Right renal pelvis (tissue), 4 donors: ENCODE data around the gene SVIL. TPM values are rescaled to one million over a fixed set of nuclear protein-coding genes. Genes with fewer than 3 reads are reported as not detected.

Experiments used
- DNase-seq, 4 donors: peaks; one replicate each; pipeline ENCODE4 v3.0.0-alpha.2; 2013; ENCODE audit warnings: low read depth in 4 of 4, low spot score in 3 of 4, missing footprints in 1 of 4
- polyA plus RNA-seq, 4 donors: library from polyadenylated mRNA; unstranded; fragments of 120-200 nt; gene quantifications; one replicate each; pipeline ENCODE4 v1.2.1, GENCODE V29; 2013; ENCODE audit not compliant: insufficient read length in 4 of 4

The SVIL gene, protein sequence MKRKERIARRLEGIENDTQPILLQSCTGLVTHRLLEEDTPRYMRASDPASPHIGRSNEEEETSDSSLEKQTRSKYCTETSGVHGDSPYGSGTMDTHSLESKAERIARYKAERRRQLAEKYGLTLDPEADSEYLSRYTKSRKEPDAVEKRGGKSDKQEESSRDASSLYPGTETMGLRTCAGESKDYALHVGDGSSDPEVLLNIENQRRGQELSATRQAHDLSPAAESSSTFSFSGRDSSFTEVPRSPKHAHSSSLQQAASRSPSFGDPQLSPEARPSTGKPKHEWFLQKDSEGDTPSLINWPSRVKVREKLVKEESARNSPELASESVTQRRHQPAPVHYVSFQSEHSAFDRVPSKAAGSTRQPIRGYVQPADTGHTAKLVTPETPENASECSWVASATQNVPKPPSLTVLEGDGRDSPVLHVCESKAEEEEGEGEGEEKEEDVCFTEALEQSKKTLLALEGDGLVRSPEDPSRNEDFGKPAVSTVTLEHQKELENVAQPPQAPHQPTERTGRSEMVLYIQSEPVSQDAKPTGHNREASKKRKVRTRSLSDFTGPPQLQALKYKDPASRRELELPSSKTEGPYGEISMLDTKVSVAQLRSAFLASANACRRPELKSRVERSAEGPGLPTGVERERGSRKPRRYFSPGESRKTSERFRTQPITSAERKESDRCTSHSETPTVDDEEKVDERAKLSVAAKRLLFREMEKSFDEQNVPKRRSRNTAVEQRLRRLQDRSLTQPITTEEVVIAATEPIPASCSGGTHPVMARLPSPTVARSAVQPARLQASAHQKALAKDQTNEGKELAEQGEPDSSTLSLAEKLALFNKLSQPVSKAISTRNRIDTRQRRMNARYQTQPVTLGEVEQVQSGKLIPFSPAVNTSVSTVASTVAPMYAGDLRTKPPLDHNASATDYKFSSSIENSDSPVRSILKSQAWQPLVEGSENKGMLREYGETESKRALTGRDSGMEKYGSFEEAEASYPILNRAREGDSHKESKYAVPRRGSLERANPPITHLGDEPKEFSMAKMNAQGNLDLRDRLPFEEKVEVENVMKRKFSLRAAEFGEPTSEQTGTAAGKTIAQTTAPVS (N-terminal part only)
- 10 to 100 TPM; 38.0 to 44.7 (median 42.2) TPM for polyA plus RNA-seq

DNA sequence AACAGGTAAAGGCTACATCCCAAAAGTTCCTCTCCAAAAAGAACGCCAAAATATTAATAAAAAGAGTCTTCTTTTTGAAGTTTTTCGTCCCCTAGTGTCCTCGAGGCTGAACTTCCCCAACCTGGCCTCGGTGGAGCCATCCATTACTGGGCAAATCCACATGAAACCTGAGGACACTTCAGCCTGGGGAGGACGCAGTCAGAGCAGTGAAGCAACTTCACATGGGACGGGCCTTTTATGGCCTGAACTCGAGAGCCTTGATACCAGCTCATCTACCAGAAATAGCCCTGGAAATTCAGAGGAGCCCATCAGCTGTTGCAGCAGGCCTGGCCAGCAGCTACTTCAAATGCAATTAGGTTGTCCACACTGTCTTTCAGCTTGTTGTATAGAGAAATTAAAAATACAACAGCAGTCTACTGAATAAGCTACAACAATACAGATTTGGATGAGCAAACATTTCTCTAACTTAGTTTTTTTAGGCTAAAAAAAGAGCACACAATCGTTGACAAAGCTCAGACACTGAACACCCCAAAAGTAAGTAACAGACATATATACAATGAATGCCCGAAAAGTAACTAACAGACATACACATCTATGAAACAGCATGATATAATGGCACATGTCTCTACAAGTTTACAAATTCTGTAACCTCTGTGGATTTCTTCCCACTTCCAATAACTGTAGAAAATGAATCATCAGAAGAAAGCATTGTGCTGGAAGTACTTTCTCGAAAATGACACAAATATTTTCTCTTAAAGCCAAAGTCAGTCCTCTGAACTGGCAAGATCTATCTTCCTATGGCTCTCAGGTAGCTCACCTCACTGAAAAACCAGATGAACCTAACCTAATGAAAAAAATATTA lies at the start of gene SVIL:
SVIL (minus strand) TSS at position 208 of the 862 bp plus-strand sequence. CDS start 79,913 bp downstream, outside the sequence.
- peak in 1 of 4 donors; percentile 49 for DNase-seq

DNA sequence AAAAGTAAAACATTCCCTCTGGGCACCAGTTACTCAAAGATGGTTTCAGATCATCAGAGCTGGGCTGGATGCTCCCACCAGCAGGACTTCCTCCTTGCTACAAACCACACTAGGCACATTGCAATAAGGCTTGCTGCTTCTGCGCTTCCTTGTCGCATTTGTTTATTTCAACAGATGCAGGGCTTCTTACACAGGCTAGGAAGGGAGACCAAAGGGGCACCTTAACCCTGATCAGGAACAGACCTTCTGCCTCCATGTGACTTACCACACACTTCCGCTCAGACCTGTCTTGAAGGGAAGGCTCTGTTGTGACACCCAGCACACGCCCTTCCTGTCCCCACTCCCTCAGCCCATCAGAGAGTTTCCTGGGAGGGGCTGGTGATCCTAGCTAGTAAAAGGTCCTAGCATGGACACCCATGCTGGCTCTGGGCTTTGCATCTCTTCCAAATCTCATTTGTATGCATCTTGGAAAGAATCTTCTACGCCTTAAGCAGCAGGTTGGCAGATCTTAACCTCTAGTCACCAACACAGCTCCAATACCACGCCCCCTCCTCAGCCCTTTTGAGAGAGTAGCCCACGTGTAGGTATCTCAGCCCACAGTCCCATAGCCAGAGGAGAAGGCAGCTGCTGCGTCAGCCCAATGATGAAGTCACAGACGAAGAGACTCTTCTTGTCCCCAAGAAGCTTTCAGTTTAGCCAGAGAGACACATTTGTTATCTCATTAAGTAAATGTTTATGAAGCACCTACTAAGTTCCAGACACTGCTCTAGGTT lies 47.1 kb upstream of the SVIL start:
- no peak for DNase-seq

DNA sequence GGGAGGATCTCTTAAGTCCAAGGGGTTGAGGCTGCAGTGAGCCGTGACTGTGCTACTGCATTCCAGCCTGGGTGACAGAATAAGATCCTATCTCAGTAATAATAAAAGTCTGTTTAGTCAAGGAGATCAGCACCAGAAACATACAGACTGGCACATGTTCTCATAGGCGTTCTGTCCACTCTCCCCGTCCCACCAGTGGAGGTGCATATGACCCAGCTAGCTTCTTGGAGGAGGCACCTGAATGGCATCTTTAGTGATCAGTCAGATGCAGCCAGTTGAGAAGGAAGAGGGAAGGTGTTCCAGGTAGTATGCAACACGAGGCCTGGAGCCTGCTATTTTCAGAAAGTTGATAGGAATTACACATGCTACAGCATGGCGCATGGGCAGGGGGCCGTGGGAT lies 45.3 kb upstream of the SVIL start:
- DNase-seq, result no peak

DNA sequence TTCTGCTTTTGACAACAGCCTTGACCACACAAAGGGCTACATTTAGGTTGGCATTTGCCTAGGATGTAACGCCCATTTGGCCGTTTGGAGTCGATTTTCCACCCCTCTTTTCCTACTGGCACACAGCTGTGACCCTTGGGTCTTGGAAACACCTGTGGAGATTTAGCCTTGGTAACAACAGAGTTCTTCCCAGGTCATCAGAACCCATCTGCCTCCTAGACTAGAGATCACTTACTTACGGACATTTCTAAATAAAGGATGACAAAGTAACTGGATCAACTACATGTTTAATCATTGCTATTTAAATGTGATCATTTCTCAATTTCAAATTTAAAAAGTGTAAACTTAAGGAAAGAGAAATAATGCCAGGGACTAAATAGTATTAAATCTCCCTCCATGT lies 42.0 kb upstream of the SVIL start:
- DNase-seq, result no peak

DNA sequence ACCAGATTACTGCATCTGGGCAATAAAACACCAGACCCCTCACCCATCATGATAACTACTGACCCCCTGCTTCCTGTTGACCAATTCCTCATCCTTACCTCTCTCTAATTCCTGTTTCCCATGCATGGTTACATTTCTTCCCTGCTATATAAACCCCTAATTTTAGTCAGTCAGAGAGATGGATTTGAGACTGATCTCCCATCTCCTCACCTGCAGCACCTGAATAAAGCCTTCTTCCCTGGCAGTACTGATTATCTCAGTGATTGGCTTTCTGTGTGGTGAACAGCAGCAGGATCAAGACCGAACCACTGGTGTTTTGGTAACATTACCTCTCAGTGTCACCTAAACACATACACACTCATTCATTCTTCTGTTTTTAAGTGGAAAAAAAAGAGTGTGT lies 41.2 kb upstream of the SVIL start:
- no peak for DNase-seq

DNA sequence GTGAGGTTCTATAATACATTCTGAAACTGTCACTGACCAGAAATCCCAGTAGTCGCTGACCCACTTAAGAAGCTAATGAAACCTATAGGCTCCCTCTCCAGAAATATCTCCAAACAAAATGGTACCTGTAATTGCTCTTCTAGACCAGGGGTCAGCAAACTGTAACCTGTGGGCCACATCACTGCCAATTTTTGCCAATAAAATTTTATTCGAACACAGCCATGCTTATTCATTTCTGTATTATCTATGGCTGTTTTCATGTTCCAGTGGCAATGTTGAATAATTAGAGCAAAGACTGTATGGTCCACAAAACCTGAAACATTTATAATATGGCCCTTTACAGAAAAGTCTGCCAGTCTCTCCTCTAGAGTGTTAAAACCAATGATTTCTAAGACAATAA lies 37.2 kb upstream of the SVIL start:
- no peak for DNase-seq

DNA sequence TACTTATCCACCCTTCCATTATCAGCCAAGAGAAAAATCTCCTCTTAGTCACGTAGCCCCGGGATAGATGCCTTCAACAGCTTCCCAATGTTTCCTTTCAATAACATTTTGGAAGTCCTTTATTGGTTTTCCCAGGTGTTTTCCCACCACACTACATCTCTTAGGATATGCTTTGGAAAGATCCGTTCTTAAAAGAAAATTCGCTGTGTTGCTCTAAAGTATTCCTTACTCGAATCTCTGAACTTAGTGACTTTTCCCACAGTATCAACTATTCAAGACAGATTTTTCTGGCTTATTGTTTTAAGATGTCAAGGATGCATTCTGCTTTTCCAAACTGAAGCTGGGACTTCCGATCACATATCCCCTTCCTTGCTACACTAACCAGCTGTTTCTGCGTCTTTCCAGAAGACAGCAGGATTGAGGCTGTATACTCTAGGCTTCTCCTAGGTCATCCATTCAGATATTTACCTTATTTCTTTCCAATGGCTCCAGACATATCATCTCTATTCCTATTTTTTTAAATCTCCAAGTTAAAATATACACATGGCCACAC lies 36.5 kb upstream of the SVIL start:
- no peak for DNase-seq

DNA sequence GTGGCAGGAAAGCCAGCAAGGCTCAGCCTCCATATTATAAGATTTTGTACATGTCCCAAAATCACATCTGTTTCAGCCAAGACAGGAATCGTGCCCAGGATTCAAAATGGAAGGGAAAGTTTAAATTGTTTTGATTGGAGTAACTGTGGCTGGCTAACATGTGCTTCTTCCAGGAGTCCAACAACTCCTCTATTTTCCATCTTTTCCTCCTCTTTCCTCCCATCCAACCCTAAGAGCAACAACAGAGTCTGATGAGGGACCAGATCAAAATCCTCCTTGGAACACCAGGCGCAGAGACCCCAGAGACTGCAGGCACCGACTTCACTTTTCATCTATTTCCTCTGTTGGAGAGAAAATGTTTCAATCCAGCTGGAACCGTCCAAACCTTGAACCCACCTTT lies 36.0 kb upstream of the SVIL start:
- DNase-seq, result no peak

DNA sequence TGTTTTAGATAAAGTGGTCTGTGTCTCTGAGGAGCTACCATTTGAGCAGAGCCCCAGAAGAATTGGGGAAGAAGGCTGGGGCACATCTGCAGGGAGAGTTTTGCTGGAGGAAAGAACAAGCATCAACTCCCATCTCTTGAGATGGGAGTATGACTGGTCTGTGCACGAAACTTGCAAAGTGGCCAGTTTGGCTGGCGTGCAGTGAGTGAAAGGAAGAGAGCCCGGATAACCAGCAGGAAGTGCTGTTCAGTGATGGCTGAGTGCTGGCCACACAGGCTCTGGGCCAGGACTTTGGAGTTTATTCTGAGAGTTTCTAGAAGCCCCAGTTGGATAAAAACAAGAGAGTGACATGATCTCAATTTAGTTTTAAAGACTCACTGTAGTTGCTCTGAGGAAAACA lies 34.4 kb upstream of the SVIL start:
- no peak for DNase-seq

DNA sequence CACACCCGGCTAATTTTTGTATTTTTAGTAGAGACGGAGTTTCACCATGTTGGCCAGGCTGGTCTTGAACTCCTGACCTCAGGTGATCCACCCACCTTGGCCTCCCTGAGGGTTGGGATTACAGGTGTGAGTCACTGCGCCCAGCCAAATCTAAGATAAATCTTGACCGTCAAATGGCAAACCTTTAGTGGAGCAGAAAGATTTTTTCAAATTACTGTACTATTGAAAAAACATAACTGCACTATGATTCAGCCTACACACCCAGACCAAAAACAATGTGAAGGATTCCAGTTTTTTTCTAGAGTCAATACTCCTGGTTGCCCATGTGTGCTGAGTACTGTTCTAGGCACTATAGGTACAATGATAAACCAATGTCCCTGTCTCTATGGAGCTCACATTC lies 33.9 kb upstream of the SVIL start:
- no peak for DNase-seq

DNA sequence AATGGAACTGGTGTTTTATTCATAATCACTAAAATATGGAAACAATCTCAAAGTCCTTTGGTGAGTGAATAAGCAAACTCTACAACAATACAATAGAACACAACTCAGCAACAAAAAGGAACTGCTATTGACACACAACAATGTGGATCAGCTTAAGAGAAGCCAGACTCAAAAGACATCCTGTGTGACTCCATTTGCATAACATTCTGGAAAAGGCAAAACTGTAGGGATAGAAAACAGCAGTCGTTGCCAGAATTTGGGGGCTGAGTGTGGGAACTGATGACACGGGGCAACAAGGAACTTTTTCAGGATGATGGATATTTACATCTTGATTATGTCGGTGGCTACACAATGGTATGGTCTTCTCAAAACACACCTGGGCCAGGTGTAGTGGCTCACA lies 32.4 kb upstream of the SVIL start:
- no peak for DNase-seq

DNA sequence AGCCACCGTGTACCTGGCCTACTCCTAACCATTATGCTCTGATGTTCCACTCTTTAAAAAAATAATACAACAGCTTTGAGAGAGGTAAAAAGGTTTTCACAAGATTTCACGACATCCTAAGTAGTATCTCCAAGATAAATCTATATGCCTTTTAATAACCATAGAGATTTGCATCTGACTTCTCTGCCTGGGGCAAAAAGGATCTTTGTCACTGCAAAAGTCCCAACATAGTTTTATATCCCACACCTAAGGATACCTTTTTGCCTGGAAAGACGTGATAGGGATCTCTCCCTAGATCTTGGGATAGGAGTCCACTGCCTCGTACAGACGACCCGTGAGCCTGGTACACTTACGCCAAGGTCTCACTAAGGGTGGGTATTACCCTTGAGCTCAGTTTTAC lies 31.4 kb upstream of the SVIL start:
- DNase-seq, result no peak

DNA sequence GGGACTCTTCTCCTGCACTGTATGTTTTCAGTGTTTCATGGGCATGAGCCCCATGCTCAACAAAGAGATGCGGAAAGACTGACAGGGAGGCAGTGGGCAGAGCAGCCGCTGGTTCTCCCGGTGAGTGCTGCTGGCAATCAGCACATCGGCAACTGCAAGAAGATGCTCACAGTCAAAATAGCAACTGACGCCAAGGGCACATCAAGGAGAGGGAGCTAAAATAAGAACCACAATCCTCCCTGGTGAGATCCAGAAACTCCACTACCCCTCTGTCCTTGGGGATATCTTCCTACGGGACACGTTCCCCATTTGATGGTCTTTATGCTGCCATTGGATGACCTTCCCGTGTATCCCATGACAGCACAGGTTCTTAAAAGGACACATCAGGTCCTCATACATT lies 28.9 kb upstream of the SVIL start:
- no peak for DNase-seq

DNA sequence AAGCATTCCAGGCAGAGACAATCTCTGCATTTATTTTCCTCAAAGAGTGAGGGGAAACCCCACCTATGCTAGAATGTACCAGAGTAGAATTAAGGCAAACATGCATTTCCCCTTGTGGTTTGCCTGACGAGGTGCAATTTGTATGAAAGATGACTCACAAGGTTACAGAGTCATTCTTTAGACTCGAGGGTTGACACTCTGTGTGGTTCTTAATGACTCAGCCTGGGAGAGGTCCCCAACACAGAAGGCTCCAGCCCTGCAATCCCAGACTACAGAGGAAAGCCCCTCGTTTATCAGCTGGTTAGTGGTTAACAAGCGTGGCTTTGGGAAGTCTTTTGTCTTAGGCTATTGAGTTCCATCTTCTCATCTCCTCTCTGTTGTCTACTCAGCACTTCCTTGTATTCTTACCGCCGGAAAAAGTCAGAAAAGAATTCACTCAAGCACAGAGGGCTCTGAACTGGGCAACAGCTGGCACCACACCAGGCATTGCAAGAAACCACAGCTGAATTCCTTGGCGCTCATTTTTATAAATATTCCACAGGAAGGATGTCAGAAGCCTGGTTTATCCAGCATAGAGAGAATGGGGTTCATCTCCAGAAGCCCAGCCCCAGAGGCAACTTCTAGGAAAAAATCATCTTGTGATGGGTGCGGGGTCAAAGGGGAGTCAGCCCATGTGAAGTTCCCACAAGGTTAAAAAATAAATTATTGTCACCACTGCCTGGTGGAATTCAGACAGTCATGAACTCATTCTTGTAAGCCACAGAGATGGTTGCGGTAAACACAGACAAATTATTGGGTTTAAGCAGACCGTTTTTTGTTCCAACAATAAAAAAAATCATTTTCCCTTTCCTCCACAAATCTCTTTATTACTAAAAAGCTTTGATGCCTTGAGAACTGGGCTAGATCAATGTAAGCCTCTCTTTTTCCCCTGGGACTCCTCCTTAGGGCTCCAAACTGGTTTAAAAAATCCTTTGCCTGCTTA lies 24.5 kb upstream of the SVIL start:
- DNase-seq, result no peak

DNA sequence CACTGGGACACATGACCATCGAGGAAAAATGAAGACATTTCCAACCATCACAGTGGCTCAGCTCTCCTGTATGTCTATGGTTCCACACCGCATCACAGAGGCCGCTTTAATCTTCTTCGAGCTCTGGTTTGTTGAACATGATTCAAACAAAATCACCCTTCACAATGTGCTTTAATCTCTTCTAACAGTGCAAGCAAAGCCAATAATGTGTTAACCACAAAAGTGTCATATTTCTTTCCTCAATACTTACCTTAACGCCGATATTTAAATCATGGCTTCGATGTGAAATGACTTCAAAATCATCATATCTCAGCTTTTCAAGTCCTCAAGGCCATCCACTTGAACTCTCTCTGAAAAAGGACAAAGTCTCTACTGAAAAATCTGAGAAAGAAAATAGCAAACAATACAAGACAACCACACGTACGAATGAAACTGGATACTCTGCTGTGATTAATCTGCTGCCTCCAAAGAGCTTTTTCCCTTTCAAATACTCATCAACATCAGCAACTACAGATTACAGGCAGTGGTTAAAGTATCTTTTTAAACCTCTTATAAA lies 23.0 kb upstream of the SVIL start:
- no peak for DNase-seq

DNA sequence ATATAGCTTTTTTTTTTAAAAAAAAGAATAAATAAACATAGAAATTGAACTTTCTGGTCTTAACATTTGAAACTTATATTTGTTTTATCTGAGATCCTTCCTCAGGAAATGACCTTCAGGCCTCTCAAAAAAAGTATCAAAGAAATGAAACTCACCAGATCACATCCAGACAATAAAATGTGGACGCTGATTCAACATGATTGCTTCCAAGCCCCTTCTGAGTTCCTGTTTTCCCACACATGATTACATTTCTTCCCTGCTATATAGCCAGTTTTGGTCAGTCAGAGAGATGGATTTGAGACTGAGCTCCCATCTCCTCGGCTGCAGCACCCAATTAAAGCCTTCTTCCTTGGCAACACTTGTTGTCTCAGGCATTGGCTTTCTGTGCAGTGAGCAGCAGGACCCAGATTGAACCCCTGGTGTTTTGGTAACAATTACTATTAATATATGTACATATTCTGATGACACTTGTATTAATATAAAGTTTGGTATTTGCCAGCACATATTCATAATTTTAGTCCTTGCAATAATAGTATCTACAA lies 21.8 kb upstream of the SVIL start:
- DNase-seq, result no peak

DNA sequence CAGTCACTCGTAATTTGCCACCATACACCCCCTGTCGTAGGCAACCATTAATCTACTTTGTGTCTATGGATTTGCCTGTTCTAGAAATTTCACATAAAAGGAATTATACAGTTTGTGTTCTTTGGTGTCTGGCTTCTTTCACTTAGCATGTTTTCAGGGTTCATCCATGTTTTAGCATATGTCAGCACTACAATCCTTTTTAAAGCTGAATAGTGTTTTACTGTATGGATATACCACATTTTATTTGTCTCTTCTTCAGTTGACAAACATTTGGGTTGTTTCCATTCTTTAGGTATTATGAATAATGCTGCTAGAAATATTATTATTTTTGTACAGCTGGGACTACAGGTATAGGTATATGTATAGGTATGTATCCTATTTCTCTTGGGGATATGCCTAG lies 17.4 kb upstream of the SVIL start:
- DNase-seq, result no peak

DNA sequence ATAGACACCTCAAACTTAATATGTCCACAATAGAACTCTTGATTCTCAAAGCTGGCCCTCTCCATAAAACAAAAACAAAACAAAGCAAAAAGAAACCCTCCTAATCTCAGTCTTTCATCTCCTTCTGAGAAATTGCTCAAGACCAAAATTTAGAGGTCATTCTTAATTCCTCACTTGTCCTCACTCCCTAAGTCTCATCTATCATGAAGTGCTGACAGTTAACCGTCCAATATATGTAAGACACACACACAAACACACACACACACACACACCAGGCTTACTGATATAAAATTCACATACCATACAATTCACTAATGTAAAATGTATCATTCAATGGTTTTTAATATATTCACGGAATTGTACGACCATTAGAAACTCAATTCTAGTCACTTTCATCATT lies 17.0 kb upstream of the SVIL start:
- no peak for DNase-seq
